ENCODE results near the gene KLHL21.

DNA sequence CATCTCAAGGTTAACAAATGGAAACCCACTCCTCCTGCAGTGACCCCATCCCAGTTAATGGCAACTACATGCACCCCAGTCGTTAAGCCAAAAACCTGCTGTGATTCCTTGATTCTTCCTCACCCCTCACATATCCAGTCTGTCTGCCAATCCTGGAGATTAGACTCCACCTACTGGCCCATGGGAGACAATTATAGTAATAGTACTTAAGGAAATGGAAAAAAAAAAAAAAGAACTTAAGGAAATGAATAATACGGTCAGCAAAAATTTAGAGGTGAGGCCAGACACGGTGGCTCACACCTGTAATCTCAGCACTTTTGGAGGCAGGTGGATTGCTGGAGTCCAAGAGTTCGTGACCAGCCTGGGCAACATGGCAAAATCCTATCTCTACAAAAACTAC lies 55.4 kb downstream of the KLHL21 start:
- TF ChIP-seq, protein P1, sequence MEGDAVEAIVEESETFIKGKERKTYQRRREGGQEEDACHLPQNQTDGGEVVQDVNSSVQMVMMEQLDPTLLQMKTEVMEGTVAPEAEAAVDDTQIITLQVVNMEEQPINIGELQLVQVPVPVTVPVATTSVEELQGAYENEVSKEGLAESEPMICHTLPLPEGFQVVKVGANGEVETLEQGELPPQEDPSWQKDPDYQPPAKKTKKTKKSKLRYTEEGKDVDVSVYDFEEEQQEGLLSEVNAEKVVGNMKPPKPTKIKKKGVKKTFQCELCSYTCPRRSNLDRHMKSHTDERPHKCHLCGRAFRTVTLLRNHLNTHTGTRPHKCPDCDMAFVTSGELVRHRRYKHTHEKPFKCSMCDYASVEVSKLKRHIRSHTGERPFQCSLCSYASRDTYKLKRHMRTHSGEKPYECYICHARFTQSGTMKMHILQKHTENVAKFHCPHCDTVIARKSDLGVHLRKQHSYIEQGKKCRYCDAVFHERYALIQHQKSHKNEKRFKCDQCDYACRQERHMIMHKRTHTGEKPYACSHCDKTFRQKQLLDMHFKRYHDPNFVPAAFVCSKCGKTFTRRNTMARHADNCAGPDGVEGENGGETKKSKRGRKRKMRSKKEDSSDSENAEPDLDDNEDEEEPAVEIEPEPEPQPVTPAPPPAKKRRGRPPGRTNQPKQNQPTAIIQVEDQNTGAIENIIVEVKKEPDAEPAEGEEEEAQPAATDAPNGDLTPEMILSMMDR (conservative IDR thresholded peaks at IDR 0.05): no peak
- no peak for TF ChIP-seq EZH2 (IDR thresholded peaks at IDR 0.05; ENCODE audit: low read depth)

Measured in PC-9 (cell line).